SU-DHL-6 (cell line): ENCODE results near the gene SSTR5.

Source experiments
- H2AFZ ChIP-seq: fragments of 200-600 bp; sonication (generic); 2 replicates; pipeline ENCODE4 v1.6.1; 2014; ENCODE audit warnings: low read depth, mild to moderate bottlenecking, moderate library complexity, mixed read lengths, antibody characterized with exemption, low read length; ENCODE audit not compliant: severe bottlenecking
- H3F3A ChIP-seq: fragments of 200-600 bp; shearing (Covaris generic); 2 replicates; pipeline ENCODE4 v1.6.0; 2016; ENCODE audit warnings: antibody characterized with exemption, mild to moderate bottlenecking; ENCODE audit not compliant: insufficient read depth
- H3K27ac ChIP-seq: fragments of 200-600 bp; sonication (generic); 2 replicates; pipeline ENCODE4 v1.5.1; 2016; ENCODE audit warnings: low read depth, mild to moderate bottlenecking, low read length, moderate library complexity, mixed read lengths
- H3K27me3 ChIP-seq: fragments of 200-600 bp; sonication (generic), shearing (Covaris generic); 2 replicates; pipeline ENCODE4 v1.6.0; 2014; ENCODE audit warnings: mild to moderate bottlenecking, low read length
- H3K36me3 ChIP-seq: fragments of 200-600 bp; sonication (generic); 2 replicates; pipeline ENCODE4 v1.6.1; 2014; ENCODE audit warnings: mild to moderate bottlenecking, low read length, mixed read lengths
- H3K4me2 ChIP-seq: fragments of 300-600, 200-600 bp; shearing (Covaris generic), sonication (generic); 2 replicates; pipeline ENCODE4 v1.6.0; 2014; ENCODE audit warnings: low read length, low read depth, mild to moderate bottlenecking; ENCODE audit not compliant: poor library complexity, severe bottlenecking
- H3K4me3 ChIP-seq: fragments of 200-600 bp; sonication (generic); 2 replicates; pipeline ENCODE4 v1.5.1; 2014; ENCODE audit warnings: antibody characterized with exemption, low read length, mild to moderate bottlenecking, mixed read lengths; ENCODE audit not compliant: insufficient read depth, poor library complexity, severe bottlenecking
- H3K79me2 ChIP-seq: fragments of 200-600 bp; sonication (generic); 2 replicates; pipeline ENCODE4 v1.6.1; 2014; ENCODE audit warnings: mild to moderate bottlenecking, low read length, moderate library complexity; ENCODE audit not compliant: insufficient read depth
- H3K9ac ChIP-seq: fragments of 200-600 bp; sonication (generic); 2 replicates; pipeline ENCODE4 v1.7.0; 2014; ENCODE audit warnings: mild to moderate bottlenecking, low read length
- H3K9me2 ChIP-seq: fragments of 200-600 bp; sonication (generic); replicated peaks from 2 replicates; pipeline ENCODE4 v1.6.1; 2014; ENCODE audit warnings: low read length; ENCODE audit not compliant: insufficient read depth
- H3K9me3 ChIP-seq: fragments of 200-600 bp; sonication (generic); 2 replicates; pipeline ENCODE4 v1.6.1; 2014; ENCODE audit warnings: low read length, mixed read lengths; ENCODE audit not compliant: insufficient read depth
- H4K20me1 ChIP-seq: fragments of 200-600 bp; sonication (generic); 2 replicates; pipeline ENCODE4 v1.6.1; 2014; ENCODE audit warnings: low read depth, mild to moderate bottlenecking, antibody characterized with exemption, low read length, moderate library complexity, mixed read lengths
- CTCF ChIP-seq: fragments of 200-600 bp; sonication (generic); IDR thresholded peaks from one replicate; pipeline ENCODE4 v1.5.1; 2017; ENCODE audit warnings: antibody characterized with exemption, mild to moderate bottlenecking, low read length, moderate library complexity; ENCODE audit not compliant: insufficient read depth, poor library complexity, severe bottlenecking
- EZH2phosphoT487 ChIP-seq: fragments of 200-600 bp; sonication (generic), shearing (Covaris generic); conservative IDR thresholded peaks from 2 replicates; pipeline ENCODE4 v1.6.1; 2018; ENCODE audit warnings: mild to moderate bottlenecking, antibody characterized with exemption, low read length, moderate library complexity, mixed read lengths

Gene SSTR5

GRCh38 chr16:1035066-1035415 is 37.5 kb upstream of the SSTR5 start:
- no peaks in the 10 kb centered on the region for H3K9me2 ChIP-seq
- no peaks in the 10 kb centered on the region for H4K20me1 ChIP-seq
- H3K79me2 ChIP-seq: no peaks in the 10 kb centered on the region
- no peak overlapping the region for H3K4me2 ChIP-seq
- no peak overlapping the region for H3K9ac ChIP-seq
- TF ChIP-seq CTCF (no peak), EZH2phosphoT487 (no peak)
- no peaks in the 10 kb centered on the region for H3K27me3 ChIP-seq
- H3F3A ChIP-seq: no peaks in the 10 kb centered on the region
- no peak overlapping the region for H3K4me3 ChIP-seq
- no peaks in the 10 kb centered on the region for H3K9me3 ChIP-seq
- no peaks in the 10 kb centered on the region for H3K36me3 ChIP-seq
- no peak overlapping the region for H2AFZ ChIP-seq
- no peak overlapping the region for H3K27ac ChIP-seq

- no peaks in the 10 kb centered on the region for H4K20me1 ChIP-seq
- H3K9me3 ChIP-seq: no peaks in the 10 kb centered on the region
- no peaks in the 10 kb centered on the region for H3K27me3 ChIP-seq
- H3K4me3 ChIP-seq: no peak overlapping the region
- no peak overlapping the region for H2AFZ ChIP-seq
- no peaks in the 10 kb centered on the region for H3K36me3 ChIP-seq
- no peak overlapping the region for H3K27ac ChIP-seq
- H3K9me2 ChIP-seq: no peaks in the 10 kb centered on the region
- H3F3A ChIP-seq: no peaks in the 10 kb centered on the region
- H3K79me2 ChIP-seq: no peaks in the 10 kb centered on the region
- TF ChIP-seq CTCF: no peak
- TF ChIP-seq EZH2phosphoT487: no peak
- H3K4me2 ChIP-seq: no peak overlapping the region
- H3K9ac ChIP-seq: no peak overlapping the region
These were observed 36.4 kb upstream of the SSTR5 start for GRCh38 chr16:1036166-1036565.

GRCh38 chr16:1036726-1037393 is 35.7 kb upstream of the SSTR5 start:
- H3K27me3 ChIP-seq: no peaks in the 10 kb centered on the region

More at GRCh38 chr16:1036726-1037393, 35.7 kb upstream of the SSTR5 start:
- Histone ChIP-seq H3K4me3 (no peak overlapping the region), H3K9ac (no peak overlapping the region), H4K20me1 (no peaks in the 10 kb centered on the region), H3K27ac (no peak overlapping the region), H3K79me2 (no peaks in the 10 kb centered on the region), H2AFZ (no peak overlapping the region), H3F3A (no peaks in the 10 kb centered on the region), H3K9me3 (no peaks in the 10 kb centered on the region), H3K36me3 (no peaks in the 10 kb centered on the region), H3K4me2 (no peak overlapping the region), H3K9me2 (no peaks in the 10 kb centered on the region)
- TF ChIP-seq EZH2phosphoT487 (no peak), CTCF (no peak)
